SIG-M5 (cell line): ENCODE data around the gene CTCFL.

Source experiments
- DNase-seq: peaks from one replicate; lab custom pipeline; 2025; lab: John Stamatoyannopoulos, UW

CTCFL gene

GRCh38 chr20:57524511-57525176 lies at the start of gene CTCFL:
TSS of gene CTCFL (minus strand) at chr20:57525140. CDS start at chr20:57524205, 935 bp downstream.
- DNase-seq: no peak

- no peak for DNase-seq
These were observed 49.0 kb upstream of the CTCFL start for GRCh38 chr20:57573894-57574293.

GRCh38 chr20:57573242-57573641 lies 48.3 kb upstream of the CTCFL start:
- DNase-seq: no peak

GRCh38 chr20:57571782-57572416 lies 47.0 kb upstream of the CTCFL start:
- no peak for DNase-seq

GRCh38 chr20:57570920-57571319 lies 46.0 kb upstream of the CTCFL start:
- DNase-seq: no peak

- DNase-seq: no peak
These were observed 45.4 kb upstream of the CTCFL start for GRCh38 chr20:57570145-57570850.

- no peak for DNase-seq
These were observed 44.0 kb upstream of the CTCFL start for GRCh38 chr20:57568960-57569359.

- no peak for DNase-seq
These were observed 43.4 kb upstream of the CTCFL start for GRCh38 chr20:57568088-57568896.

GRCh38 chr20:57567471-57568079 lies 42.6 kb upstream of the CTCFL start:
- no peak for DNase-seq

GRCh38 chr20:57566803-57567459 lies 42.0 kb upstream of the CTCFL start:
- no peak for DNase-seq

- no peak for DNase-seq
These were observed 41.5 kb upstream of the CTCFL start for GRCh38 chr20:57566399-57566798.

- no peak for DNase-seq
These were observed 40.2 kb upstream of the CTCFL start for GRCh38 chr20:57564951-57565642.

GRCh38 chr20:57564180-57564802 lies 39.4 kb upstream of the CTCFL start:
- DNase-seq: no peak

GRCh38 chr20:57563522-57563921 lies 38.6 kb upstream of the CTCFL start:
- DNase-seq: no peak

GRCh38 chr20:57562541-57563465 lies 37.9 kb upstream of the CTCFL start:
- no peak for DNase-seq

GRCh38 chr20:57561356-57562279 lies 36.7 kb upstream of the CTCFL start:
- no peak for DNase-seq

GRCh38 chr20:57560554-57561355 lies 35.8 kb upstream of the CTCFL start, which contains the start of gene PCK1:
TSS of gene PCK1 (plus strand) at chr20:57561110. CDS start at chr20:57561412, 302 bp downstream.
- no peak for DNase-seq
